HepG2 (cell line): ENCODE measurements around the gene MYO19. TPM values are rescaled to one million over a fixed set of nuclear protein-coding genes. Genes with fewer than 3 reads are reported as not detected.

ENCODE experiments used
- CHCHD3 ChIP-seq: sonication (generic); formaldehyde crosslinking; IDR thresholded peaks from 2 replicates; pipeline ENCODE4 v1.8.0; 2022; ENCODE audit warnings: mild to moderate bottlenecking, missing genetic modification reagents, moderate library complexity
- EEA1 ChIP-seq: sonication (generic); formaldehyde crosslinking; IDR thresholded peaks from 2 replicates; pipeline ENCODE4 v1.5.1; 2020; ENCODE audit warnings: mild to moderate bottlenecking, missing genetic modification reagents, borderline replicate concordance
- FLYWCH1 ChIP-seq: sonication (generic); formaldehyde crosslinking; IDR thresholded peaks from 2 replicates; pipeline ENCODE4 v1.8.1; 2023; ENCODE audit warnings: mild to moderate bottlenecking, missing genetic modification reagents
- JUND ChIP-seq: sonication (generic); formaldehyde crosslinking; IDR thresholded peaks from 2 replicates; pipeline ENCODE4 v1.8.0; 2022; ENCODE audit warnings: mild to moderate bottlenecking, missing genetic modification reagents
- MEF2D ChIP-seq: sonication (generic); formaldehyde crosslinking; IDR thresholded peaks from 2 replicates; pipeline ENCODE4 v1.5.1; 2020; ENCODE audit warnings: mild to moderate bottlenecking, missing genetic modification reagents
- NCOA1 ChIP-seq: sonication (generic); formaldehyde crosslinking; IDR thresholded peaks from 2 replicates; pipeline ENCODE4 v1.9.0; 2021; ENCODE audit warnings: missing genetic modification reagents
- NRL ChIP-seq: sonication (generic); formaldehyde crosslinking; IDR thresholded peaks from 2 replicates; pipeline ENCODE4 v1.5.0; 2020; ENCODE audit warnings: missing genetic modification reagents, mild to moderate bottlenecking, moderate library complexity, borderline replicate concordance
- ONECUT2 ChIP-seq: sonication (generic); formaldehyde crosslinking; IDR thresholded peaks from 2 replicates; pipeline ENCODE4 v1.4.0; 2020; ENCODE audit warnings: missing genetic modification reagents
- POLR2A ChIP-seq, 2 experiments: IDR thresholded peaks; 2 replicates each; pipeline ENCODE4 v1.6.1; 2011; ENCODE audit warnings: low read depth in 2 of 2, low read length in 2 of 2, mild to moderate bottlenecking in 1 of 2, moderate library complexity in 1 of 2; ENCODE audit not compliant: insufficient read depth in 1 of 2
- RBM39 ChIP-seq: fragments of 200-400 bp; formaldehyde crosslinking; IDR thresholded peaks from one replicate; pipeline ENCODE4 v1.6.1; 2018; ENCODE audit warnings: antibody characterized with exemption, mild to moderate bottlenecking, low read depth, low read length; ENCODE audit not compliant: poor library complexity, severe bottlenecking
- SMARCC2 ChIP-seq: fragments of 450-650 bp; IDR thresholded peaks from 2 replicates; pipeline ENCODE4 v1.6.1; 2017; ENCODE audit warnings: antibody characterized with exemption, mild to moderate bottlenecking
- SRSF4 ChIP-seq: fragments of 200-400 bp; formaldehyde crosslinking; IDR thresholded peaks from one replicate; pipeline ENCODE4 v1.6.1; 2018; ENCODE audit warnings: mild to moderate bottlenecking, low read depth, low read length, moderate library complexity; ENCODE audit not compliant: poor library complexity, severe bottlenecking
- TAF1 ChIP-seq: sonication (generic); formaldehyde crosslinking; IDR thresholded peaks from 2 replicates; pipeline ENCODE4 v1.4.0; 2020; ENCODE audit warnings: missing genetic modification reagents
- TEAD2 ChIP-seq: sonication (generic); formaldehyde crosslinking; IDR thresholded peaks from 2 replicates; pipeline ENCODE4 v1.9.0; 2021; ENCODE audit warnings: missing genetic modification reagents
- ZFP36L2 ChIP-seq: sonication (generic); formaldehyde crosslinking; IDR thresholded peaks from 2 replicates; pipeline ENCODE4 v1.4.0; 2020; ENCODE audit warnings: missing genetic modification reagents
- ZFP37 ChIP-seq: sonication (generic); formaldehyde crosslinking; IDR thresholded peaks from 2 replicates; pipeline ENCODE4 v1.4.0; 2020; ENCODE audit warnings: missing genetic modification reagents, borderline replicate concordance
- ZFYVE20 ChIP-seq: sonication (generic); formaldehyde crosslinking; IDR thresholded peaks from 2 replicates; pipeline ENCODE4 v1.8.0; 2023; ENCODE audit warnings: low read depth, mild to moderate bottlenecking, moderate library complexity, missing genetic modification reagents, borderline replicate concordance
- ZMYM2 ChIP-seq: sonication (generic); formaldehyde crosslinking; IDR thresholded peaks from 2 replicates; pipeline ENCODE4 v1.8.0; 2022; ENCODE audit warnings: mild to moderate bottlenecking, missing genetic modification reagents
- ZMYM4 ChIP-seq: sonication (generic); formaldehyde crosslinking; IDR thresholded peaks from 2 replicates; pipeline ENCODE4 v1.8.1; 2023; ENCODE audit warnings: mild to moderate bottlenecking, missing genetic modification reagents
- ZNF446 ChIP-seq: sonication (generic); formaldehyde crosslinking; IDR thresholded peaks from 2 replicates; pipeline ENCODE4 v1.5.0; 2020; ENCODE audit warnings: mild to moderate bottlenecking, missing genetic modification reagents
- ZNF644 ChIP-seq: IDR thresholded peaks from 2 replicates; pipeline ENCODE4 v1.6.1; 2016; ENCODE audit warnings: low read depth
- ZNF775 ChIP-seq: sonication (generic); formaldehyde crosslinking; IDR thresholded peaks from 2 replicates; pipeline ENCODE4 v1.4.0; 2020; ENCODE audit warnings: missing genetic modification reagents, mild to moderate bottlenecking, moderate library complexity, borderline replicate concordance
- polyA plus RNA-seq, 8 experiments: library from polyadenylated mRNA; depleted of rRNA in 3 of 8; stranded (reverse) in 7 of 8; unstranded in 1 of 8; fragments of >200 nt; fragmentation: Illumina TruSeq in 4 of 8; extraction: Trizol in 4 of 8; gene quantifications; 2 replicates each; pipeline versions ENCODE4 v1.2.1 to v1.2.3, GENCODE V29; 2011 to 2016; ENCODE audit warnings: low read depth in 4 of 8, missing spikeins in 1 of 8, mixed read lengths in 1 of 8; ENCODE audit not compliant: insufficient read depth in 1 of 8
- total RNA-seq, 5 experiments: library from RNA; depleted of rRNA; stranded (reverse); fragments of >200 nt; fragmentation: Illumina TruSeq; extraction: Trizol; gene quantifications; 2 replicates each; pipeline ENCODE4 v1.2.3, GENCODE V29; 2016; ENCODE audit warnings: low read depth in 1 of 5
- TF ChIP-seq, protein P1 (sequence below): sonication (generic); formaldehyde crosslinking; IDR thresholded peaks from 2 replicates; pipeline ENCODE4 v1.9.0; 2021; ENCODE audit warnings: missing genetic modification reagents, mild to moderate bottlenecking, borderline replicate concordance
- TF ChIP-seq, protein P2 (sequence below): sonication (generic); formaldehyde crosslinking; IDR thresholded peaks from 2 replicates; pipeline ENCODE4 v1.4.0; 2020; ENCODE audit warnings: missing genetic modification reagents
- TF ChIP-seq, protein P3 (sequence below): sonication (generic); formaldehyde crosslinking; IDR thresholded peaks from 2 replicates; pipeline ENCODE4 v1.4.0; 2020; ENCODE audit warnings: mild to moderate bottlenecking, missing genetic modification reagents

The MYO19 gene
- total and polyA plus RNA-seq, 2 of the 13 experiments (the other 11 are each of a cell fraction or from before 2014, with no cell fraction given), result 75.7 to 82.3 TPM

DNA sequence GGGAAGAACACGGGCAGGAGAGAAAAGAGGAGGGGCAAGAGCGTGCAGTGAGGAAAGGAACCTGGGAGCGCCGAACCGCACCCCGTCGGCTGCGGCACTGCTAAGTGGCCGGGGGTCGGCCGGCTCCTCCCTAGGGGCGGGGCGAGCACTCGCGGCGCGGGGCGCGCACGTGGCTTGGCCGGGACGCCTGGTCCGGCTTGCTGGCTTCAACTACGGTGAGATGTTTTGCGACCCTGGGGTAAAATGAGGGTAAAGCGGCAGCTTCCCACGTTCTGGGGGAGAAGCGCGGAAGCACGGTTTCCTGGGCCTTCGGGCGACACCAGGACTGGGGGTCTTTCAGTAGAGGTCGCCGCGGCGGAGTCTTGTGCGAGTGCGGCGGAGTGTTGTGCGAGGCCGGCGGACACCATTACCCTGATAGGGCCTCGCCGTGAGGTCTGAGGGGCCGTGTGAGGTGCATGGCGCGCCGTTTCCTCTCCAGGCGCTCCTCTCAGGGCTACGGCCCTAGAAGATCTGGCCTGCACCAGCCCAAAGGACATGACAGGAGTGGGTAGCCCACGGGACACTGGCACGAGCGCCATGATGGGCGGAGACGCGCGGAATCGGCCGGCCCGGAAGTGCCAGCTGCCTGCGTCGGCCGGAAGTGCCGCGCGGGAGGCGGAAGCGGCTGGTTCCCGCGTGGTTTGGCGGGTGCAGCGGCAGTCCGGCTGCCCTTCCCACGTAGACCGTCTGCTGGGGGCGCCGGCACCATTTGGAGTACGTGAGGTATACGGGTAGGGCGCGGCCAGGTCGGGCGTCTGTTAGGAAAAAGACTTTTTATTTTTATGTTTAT is at the start of gene MYO19, which contains the start of gene PIGW (continued):
- peak; percentile 92 for TF ChIP-seq TAF1 (CRISPR knock-in tag)
- TF ChIP-seq ZNF446 (CRISPR knock-in tag), result no peak
- TF ChIP-seq FLYWCH1, result no peak
- TF ChIP-seq, protein P1, sequence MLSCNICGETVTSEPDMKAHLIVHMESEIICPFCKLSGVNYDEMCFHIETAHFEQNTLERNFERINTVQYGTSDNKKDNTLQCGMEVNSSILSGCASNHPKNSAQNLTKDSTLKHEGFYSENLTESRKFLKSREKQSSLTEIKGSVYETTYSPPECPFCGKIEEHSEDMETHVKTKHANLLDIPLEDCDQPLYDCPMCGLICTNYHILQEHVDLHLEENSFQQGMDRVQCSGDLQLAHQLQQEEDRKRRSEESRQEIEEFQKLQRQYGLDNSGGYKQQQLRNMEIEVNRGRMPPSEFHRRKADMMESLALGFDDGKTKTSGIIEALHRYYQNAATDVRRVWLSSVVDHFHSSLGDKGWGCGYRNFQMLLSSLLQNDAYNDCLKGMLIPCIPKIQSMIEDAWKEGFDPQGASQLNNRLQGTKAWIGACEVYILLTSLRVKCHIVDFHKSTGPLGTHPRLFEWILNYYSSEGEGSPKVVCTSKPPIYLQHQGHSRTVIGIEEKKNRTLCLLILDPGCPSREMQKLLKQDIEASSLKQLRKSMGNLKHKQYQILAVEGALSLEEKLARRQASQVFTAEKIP (CRISPR knock-in tag), result no peak
- TF ChIP-seq ZNF775 (CRISPR knock-in tag), result peak; percentile 79
- 0 out of 2 replicates have a peak, but pooled peaks have one; percentile 10 for TF ChIP-seq TEAD2 (CRISPR knock-in tag)
- TF ChIP-seq CHCHD3 (CRISPR knock-in tag), result no peak
- TF ChIP-seq POLR2A (IDR thresholded peaks at IDR 0.05; ENCODE audit: insufficient read depth in 1 of 2, low read depth in 2 of 2, low read length in 2 of 2), result peak; percentile 82 to 93
- peak; percentile 65; the same call in 1 of the 2 replicates for TF ChIP-seq EEA1
- peak; percentile 28; the same call in 1 of the 2 replicates for TF ChIP-seq JUND (CRISPR knock-in tag)
- no peak; the same call in 1 of the 2 replicates for TF ChIP-seq ZMYM2 (CRISPR knock-in tag)
- no peak for TF ChIP-seq ONECUT2 (CRISPR knock-in tag)
- TF ChIP-seq NCOA1 (CRISPR knock-in tag), result 0 out of 2 replicates have a peak, but pooled peaks have one; percentile 76
- TF ChIP-seq RBM39, result peak; percentile 10
- TF ChIP-seq SRSF4, result no peak
- no peak; the same call in 1 of the 2 replicates for TF ChIP-seq ZFYVE20 (CRISPR knock-in tag)
- TF ChIP-seq ZNF644, result no peak
- TF ChIP-seq SMARCC2, result no peak
- no peak for TF ChIP-seq MEF2D (CRISPR knock-in tag)
- TF ChIP-seq, protein P2, sequence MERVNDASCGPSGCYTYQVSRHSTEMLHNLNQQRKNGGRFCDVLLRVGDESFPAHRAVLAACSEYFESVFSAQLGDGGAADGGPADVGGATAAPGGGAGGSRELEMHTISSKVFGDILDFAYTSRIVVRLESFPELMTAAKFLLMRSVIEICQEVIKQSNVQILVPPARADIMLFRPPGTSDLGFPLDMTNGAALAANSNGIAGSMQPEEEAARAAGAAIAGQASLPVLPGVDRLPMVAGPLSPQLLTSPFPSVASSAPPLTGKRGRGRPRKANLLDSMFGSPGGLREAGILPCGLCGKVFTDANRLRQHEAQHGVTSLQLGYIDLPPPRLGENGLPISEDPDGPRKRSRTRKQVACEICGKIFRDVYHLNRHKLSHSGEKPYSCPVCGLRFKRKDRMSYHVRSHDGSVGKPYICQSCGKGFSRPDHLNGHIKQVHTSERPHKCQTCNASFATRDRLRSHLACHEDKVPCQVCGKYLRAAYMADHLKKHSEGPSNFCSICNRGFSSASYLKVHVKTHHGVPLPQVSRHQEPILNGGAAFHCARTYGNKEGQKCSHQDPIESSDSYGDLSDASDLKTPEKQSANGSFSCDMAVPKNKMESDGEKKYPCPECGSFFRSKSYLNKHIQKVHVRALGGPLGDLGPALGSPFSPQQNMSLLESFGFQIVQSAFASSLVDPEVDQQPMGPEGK (CRISPR knock-in tag), result peak; percentile 40; the same call in 1 of the 2 replicates
- TF ChIP-seq, protein P3, sequence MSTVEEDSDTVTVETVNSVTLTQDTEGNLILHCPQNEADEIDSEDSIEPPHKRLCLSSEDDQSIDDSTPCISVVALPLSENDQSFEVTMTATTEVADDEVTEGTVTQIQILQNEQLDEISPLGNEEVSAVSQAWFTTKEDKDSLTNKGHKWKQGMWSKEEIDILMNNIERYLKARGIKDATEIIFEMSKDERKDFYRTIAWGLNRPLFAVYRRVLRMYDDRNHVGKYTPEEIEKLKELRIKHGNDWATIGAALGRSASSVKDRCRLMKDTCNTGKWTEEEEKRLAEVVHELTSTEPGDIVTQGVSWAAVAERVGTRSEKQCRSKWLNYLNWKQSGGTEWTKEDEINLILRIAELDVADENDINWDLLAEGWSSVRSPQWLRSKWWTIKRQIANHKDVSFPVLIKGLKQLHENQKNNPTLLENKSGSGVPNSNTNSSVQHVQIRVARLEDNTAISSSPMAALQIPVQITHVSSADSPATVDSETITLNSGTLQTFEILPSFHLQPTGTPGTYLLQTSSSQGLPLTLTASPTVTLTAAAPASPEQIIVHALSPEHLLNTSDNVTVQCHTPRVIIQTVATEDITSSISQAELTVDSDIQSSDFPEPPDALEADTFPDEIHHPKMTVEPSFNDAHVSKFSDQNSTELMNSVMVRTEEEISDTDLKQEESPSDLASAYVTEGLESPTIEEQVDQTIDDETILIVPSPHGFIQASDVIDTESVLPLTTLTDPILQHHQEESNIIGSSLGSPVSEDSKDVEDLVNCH (CRISPR knock-in tag), result no peak
- TF ChIP-seq ZFP37 (CRISPR knock-in tag), result 0 out of 2 replicates have a peak, but pooled peaks have one; percentile 29
- TF ChIP-seq NRL (CRISPR knock-in tag), result no peak
- TF ChIP-seq ZFP36L2 (CRISPR knock-in tag), result no peak; the same call in 1 of the 2 replicates
- peak; percentile 71 for TF ChIP-seq ZMYM4
